Peyer's patch (tissue), 4 donors: ENCODE measurements around the gene TMEM132C. TPM values are rescaled to one million over a fixed set of nuclear protein-coding genes. Genes with fewer than 3 reads are reported as not detected.
"Not testable (repeated sequence)": the region's sequence is repeated elsewhere in the genome, so short reads cannot be mapped to it uniquely, and the experiment has no call there.

ENCODE experiments used
- DNase-seq, 3 donors: peaks; one replicate each; pipeline ENCODE4 v3.0.0-alpha.2; 2017 to 2019
- H3K27ac ChIP-seq, 4 donors: fragments of 200-600 bp; sonication (generic); one replicate each; pipeline ENCODE4 v1.5.1; 2016 to 2019
- H3K27me3 ChIP-seq, 2 donors: fragments of 200-600 bp; sonication (generic); one replicate each; pipeline ENCODE4 v1.5.1; 2019
- H3K36me3 ChIP-seq, 3 donors: fragments of 200-600 bp; sonication (generic); one replicate each; pipeline ENCODE4 v1.5.1; 2016 to 2019
- H3K4me1 ChIP-seq, 4 donors: fragments of 200-600 bp; sonication (generic); one replicate each; pipeline ENCODE4 v1.5.1; 2016 to 2019
- H3K4me3 ChIP-seq, 4 donors: fragments of 200-600 bp; sonication (generic); 1 replicate in 3 of 4; 2 replicates in 1 of 4; pipeline ENCODE4 v1.5.1; 2016 to 2019; ENCODE audit warnings: mild to moderate bottlenecking in 1 of 4
- H3K9me3 ChIP-seq, 4 donors: fragments of 200-600 bp; sonication (generic); one replicate each; pipeline ENCODE4 v1.5.1; 2016 to 2019; ENCODE audit warnings: mild to moderate bottlenecking in 1 of 4
- CTCF ChIP-seq, 6 experiments: fragments of 450-650 bp in 4 of 6; fragments of 200-600 bp in 2 of 6; sonication (generic) in 1 of 6; IDR thresholded peaks; one replicate each; pipeline ENCODE4 v1.5.1; 2017 to 2019; ENCODE audit warnings: antibody characterized with exemption in 6 of 6, mild to moderate bottlenecking in 3 of 6, moderate library complexity in 1 of 6
- POLR2A ChIP-seq, 2 donors: fragments of 450-650 bp; IDR thresholded peaks; one replicate each; pipeline ENCODE4 v1.5.1; 2017; ENCODE audit warnings: antibody characterized with exemption in 2 of 2, mild to moderate bottlenecking in 2 of 2, moderate library complexity in 2 of 2
- total RNA-seq, 4 donors: library from RNA; depleted of rRNA; stranded (reverse); fragments of >200 nt; gene quantifications; one replicate each; pipeline ENCODE4 v1.1.0, GENCODE V29; 2016

TMEM132C gene
- total RNA-seq, 4 donors from 2014 or later, result 0.88 to 5.0 (median 2.0) TPM

- DNase-seq, result no peak
- Histone ChIP-seq H3K36me3 (no peaks in the 10 kb centered on the region), H3K9me3 (no peaks in the 10 kb centered on the region), H3K27me3 (no peaks in the 10 kb centered on the region), H3K4me1 (no peaks in the 10 kb centered on the region), H3K4me3 (no peak overlapping the region), H3K27ac (no peak overlapping the region)
- TF ChIP-seq CTCF (IDR thresholded peaks at IDR 0.05) (no peak), POLR2A (IDR thresholded peaks at IDR 0.05) (no peak)
Measured at GRCh38 chr12:128240745-128241144, 26.2 kb upstream of the TMEM132C start.

GRCh38 chr12:128245121-128245520, 21.8 kb upstream of the TMEM132C start:
- no peaks in the 10 kb centered on the region for H3K9me3 ChIP-seq
- H3K4me1 ChIP-seq, result no peaks in the 10 kb centered on the region
- TF ChIP-seq CTCF (IDR thresholded peaks at IDR 0.05) (no peak), POLR2A (IDR thresholded peaks at IDR 0.05) (no peak)
- no peak for DNase-seq
- no peaks in the 10 kb centered on the region for H3K36me3 ChIP-seq
- H3K4me3 ChIP-seq, result no peak overlapping the region
- no peak overlapping the region for H3K27ac ChIP-seq
- no peaks in the 10 kb centered on the region for H3K27me3 ChIP-seq

- Histone ChIP-seq H3K9me3 (no peaks in the 10 kb centered on the region), H3K4me3 (no peak overlapping the region), H3K27me3 (no peaks in the 10 kb centered on the region), H3K27ac (no peak overlapping the region), H3K4me1 (no peaks in the 10 kb centered on the region), H3K36me3 (no peaks in the 10 kb centered on the region)
- DNase-seq, result no peak
- no peak for TF ChIP-seq POLR2A (IDR thresholded peaks at IDR 0.05)
- TF ChIP-seq CTCF (IDR thresholded peaks at IDR 0.05), result no peak
Measured at GRCh38 chr12:128245905-128246304, 21.1 kb upstream of the TMEM132C start.

GRCh38 chr12:128250096-128250495, 16.9 kb upstream of the TMEM132C start:
- H3K4me1 ChIP-seq, result no peaks in the 10 kb centered on the region
- H3K4me3 ChIP-seq, result no peak overlapping the region
- H3K27me3 ChIP-seq, result no peaks in the 10 kb centered on the region
- H3K27ac ChIP-seq, result no peak overlapping the region
- DNase-seq, result no peak
- TF ChIP-seq POLR2A (IDR thresholded peaks at IDR 0.05) (no peak), CTCF (IDR thresholded peaks at IDR 0.05) (no peak)
- H3K9me3 ChIP-seq, result no peaks in the 10 kb centered on the region
- H3K36me3 ChIP-seq, result no peaks in the 10 kb centered on the region

GRCh38 chr12:128253829-128254228, 13.1 kb upstream of the TMEM132C start:
- not testable (repeated sequence) for H3K27me3 ChIP-seq, H3K4me3 ChIP-seq, H3K4me1 ChIP-seq, DNase-seq, H3K36me3 ChIP-seq, H3K9me3 ChIP-seq, H3K27ac ChIP-seq

- DNase-seq, result no peak
- no peak for TF ChIP-seq CTCF (IDR thresholded peaks at IDR 0.05)
Measured at GRCh38 chr12:128258866-128259555, 8.0 kb upstream of the TMEM132C start.

More at GRCh38 chr12:128258866-128259555, 8.0 kb upstream of the TMEM132C start:
- no peak overlapping the region for H3K27ac ChIP-seq
- H3K4me3 ChIP-seq, result no peak overlapping the region
- H3K36me3 ChIP-seq, result no peaks in the 10 kb centered on the region
- no peaks in the 10 kb centered on the region for H3K27me3 ChIP-seq
- H3K4me1 ChIP-seq, result no peaks in the 10 kb centered on the region
- no peaks in the 10 kb centered on the region for H3K9me3 ChIP-seq
